ENCODE measurements around the gene ADAMTS15.

Gene ADAMTS15

GRCh38 chr11:130464291-130464812 lies 15.9 kb downstream of the ADAMTS15 start:
- DNase-seq = no peak

- DNase-seq = no peak
Observed at GRCh38 chr11:130465263-130465662, 16.8 kb downstream of the ADAMTS15 start.

DNA sequence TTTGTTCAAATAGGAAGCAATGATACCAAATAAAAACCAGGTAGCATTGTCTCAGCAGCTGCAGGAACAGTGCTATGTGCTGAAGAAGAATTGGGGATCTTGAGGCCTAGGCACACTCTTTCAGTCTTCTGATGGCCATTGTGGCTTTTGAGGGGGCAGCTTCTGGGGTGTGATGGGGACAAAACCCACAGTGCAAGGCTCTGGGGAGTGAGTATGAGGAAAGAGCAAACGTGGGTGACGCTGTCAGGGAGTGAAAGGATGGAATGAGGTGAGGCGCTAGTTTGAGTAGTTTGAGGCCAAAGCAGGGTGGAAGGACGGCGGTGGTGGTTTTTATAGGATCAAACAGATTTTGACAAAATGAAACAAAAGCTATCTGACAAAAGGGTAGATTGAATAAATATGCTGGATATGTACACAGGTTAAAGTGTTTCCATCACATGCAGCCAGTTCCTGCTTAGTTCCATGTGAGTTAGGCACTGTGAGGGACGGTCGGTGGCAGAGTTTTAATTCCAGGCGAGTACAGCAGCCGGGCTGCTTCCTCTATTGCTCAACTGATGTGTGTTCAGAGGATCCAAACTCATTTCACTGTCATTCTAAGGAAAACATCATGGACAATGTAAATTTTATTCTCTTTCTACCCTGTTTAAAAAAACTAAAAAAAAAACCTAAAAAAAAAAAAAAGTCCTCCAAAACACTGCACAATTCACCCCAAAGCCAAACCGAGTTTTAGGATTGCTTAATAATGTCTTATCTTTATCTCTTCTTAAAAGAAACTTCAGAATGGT lies 18.9 kb downstream of the ADAMTS15 start:
- peak in 1 of 4 experiments; percentile 5 for DNase-seq

DNA sequence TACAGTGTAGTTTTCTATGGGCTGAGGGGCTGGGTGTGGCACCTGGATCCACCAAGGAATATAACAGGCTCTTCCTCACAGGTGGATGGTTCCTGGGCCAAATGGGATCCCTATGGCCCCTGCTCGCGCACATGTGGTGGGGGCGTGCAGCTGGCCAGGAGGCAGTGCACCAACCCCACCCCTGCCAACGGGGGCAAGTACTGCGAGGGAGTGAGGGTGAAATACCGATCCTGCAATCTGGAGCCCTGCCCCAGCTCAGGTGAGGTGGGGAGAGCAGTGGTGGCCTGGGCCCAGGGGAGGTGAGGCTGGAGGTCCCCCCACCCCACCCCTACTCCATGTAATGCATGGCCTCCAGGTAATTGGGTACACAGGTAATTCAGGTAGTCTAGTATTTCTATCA lies 20.7 kb downstream of the ADAMTS15 start:
- no peak for DNase-seq

GRCh38 chr11:130470832-130471706 lies 22.6 kb downstream of the ADAMTS15 start:
- DNase-seq = no peak

DNA sequence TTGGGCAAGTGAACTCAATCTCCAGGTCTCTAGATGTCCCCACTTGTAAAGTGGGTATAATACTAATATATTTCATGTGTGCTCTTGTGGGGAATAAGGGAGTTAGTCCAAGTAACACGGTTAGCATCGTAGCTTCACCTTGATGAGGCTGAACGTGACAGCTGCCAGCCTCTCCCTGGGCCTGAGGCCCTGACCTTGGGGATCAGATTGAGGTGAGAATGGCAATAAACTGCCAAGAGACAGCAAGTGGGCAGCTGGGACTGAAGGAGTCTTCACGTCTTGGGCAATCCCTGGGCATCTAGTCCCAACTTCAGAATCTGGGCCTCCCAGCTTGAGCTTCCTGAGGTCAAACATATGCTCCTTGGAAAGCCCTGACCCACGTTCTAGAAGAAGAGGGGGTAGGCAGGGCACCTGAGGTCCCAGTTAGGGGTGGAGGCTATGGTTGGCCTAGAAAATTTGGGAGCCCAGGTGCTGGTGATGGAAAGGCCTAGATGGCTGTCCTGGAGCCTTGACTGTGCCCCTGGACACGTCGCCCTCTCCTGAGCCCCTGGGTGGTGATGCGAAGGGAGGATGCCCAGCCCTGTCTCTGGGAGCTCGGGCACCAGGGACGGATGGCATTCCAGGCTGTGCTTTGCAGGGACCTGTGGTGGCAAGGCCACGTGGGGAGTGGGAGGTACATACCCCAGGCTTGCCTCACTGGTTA lies 23.4 kb downstream of the ADAMTS15 start:
- no peak for DNase-seq

DNA sequence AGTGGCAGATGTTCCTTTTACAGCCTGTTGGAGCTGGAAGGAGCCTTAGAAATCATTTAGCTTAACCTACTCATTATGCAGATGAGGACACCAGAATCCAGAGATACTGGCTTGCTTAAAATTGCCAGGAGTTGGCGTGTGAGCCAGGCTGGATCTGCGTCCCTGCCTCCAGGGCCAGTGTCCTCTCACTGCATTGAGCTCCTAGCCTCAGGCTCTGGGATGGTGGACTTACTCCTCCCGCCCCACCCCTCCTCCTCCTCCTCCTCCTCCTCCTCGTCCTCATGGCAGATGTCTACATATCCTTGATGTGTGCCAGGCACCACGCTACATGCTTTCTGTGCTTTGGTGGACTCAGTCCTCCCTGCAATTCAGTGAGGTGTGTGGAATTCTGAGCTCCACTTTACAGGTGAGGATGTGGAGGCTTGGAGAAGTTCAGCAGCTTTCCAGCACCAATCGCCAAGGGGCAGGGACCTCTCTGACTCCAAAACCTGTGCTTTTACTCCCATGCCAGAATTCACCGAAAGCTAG lies 24.1 kb downstream of the ADAMTS15 start:
- no peak for DNase-seq

DNA sequence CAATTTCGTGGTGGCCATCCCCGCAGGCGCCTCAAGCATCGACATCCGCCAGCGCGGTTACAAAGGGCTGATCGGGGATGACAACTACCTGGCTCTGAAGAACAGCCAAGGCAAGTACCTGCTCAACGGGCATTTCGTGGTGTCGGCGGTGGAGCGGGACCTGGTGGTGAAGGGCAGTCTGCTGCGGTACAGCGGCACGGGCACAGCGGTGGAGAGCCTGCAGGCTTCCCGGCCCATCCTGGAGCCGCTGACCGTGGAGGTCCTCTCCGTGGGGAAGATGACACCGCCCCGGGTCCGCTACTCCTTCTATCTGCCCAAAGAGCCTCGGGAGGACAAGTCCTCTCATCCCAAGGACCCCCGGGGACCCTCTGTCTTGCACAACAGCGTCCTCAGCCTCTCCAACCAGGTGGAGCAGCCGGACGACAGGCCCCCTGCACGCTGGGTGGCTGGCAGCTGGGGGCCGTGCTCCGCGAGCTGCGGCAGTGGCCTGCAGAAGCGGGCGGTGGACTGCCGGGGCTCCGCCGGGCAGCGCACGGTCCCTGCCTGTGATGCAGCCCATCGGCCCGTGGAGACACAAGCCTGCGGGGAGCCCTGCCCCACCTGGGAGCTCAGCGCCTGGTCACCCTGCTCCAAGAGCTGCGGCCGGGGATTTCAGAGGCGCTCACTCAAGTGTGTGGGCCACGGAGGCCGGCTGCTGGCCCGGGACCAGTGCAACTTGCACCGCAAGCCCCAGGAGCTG lies 24.8 kb downstream of the ADAMTS15 start:
- DNase-seq = no peak

DNA sequence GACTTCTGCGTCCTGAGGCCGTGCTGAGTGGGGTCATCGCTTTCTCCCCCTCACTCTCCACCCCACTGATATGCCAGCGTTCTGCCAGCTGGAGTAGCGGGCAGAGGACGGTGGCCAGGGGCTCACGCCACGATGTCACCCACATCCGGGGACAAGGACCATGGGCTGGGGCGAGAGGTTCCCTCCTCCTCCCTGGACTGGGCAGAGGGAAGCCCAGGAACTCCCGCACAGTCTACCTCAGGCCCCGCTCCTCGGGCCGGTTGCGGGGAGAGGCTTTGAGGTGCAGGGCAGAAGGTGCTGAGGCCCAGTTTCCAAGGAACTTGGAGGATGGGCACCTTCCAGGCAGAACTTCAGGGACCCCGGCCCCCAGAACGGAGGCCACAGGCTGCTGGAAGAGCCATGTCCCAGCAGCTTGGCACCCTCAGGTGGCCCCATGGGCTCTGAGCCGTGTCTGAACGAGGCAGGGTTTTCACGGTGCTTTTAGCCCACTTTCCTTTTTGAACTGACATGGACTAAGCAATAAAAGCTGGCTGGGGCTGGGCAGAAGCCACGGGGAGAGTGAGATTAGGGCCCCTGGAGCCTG lies 25.4 kb downstream of the ADAMTS15 start:
- DNase-seq = no peak

DNA sequence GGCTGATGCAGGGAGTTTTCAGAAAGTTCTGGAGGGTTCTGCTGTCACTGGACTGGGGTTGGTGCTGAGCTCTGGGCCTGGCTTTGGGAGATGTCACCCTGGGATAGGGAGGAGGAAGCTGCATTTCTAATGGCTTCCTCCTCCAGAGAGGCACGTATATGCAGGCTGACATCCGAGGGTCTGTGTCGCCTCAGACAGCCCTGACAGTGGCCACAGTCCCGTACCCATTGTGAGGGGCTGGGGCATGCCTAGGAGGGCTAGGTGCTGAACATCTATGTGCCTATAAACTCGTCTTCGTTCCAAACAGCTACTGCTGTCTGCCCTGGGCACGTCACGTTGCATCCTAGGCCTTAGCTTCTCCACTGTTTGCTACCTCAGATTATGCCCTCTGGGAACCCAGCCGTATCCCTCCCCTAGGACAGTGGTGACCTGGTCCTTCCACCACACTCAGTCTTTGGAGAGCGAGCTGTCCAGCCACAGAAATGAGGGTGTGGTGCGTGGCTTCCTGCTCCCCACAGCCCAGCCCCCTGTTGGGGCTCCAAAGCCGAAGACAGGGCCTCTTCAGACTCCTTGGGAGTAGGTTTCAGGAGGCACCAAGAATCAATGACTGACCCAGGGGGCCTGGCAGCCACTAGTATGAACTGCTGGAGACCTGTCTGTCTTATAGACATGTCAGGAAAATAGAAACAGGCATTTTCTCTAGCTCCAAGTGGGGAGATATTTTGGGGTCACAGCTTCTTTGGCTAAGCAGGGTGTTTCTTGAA lies 26.4 kb downstream of the ADAMTS15 start:
- DNase-seq = no peak

DNA sequence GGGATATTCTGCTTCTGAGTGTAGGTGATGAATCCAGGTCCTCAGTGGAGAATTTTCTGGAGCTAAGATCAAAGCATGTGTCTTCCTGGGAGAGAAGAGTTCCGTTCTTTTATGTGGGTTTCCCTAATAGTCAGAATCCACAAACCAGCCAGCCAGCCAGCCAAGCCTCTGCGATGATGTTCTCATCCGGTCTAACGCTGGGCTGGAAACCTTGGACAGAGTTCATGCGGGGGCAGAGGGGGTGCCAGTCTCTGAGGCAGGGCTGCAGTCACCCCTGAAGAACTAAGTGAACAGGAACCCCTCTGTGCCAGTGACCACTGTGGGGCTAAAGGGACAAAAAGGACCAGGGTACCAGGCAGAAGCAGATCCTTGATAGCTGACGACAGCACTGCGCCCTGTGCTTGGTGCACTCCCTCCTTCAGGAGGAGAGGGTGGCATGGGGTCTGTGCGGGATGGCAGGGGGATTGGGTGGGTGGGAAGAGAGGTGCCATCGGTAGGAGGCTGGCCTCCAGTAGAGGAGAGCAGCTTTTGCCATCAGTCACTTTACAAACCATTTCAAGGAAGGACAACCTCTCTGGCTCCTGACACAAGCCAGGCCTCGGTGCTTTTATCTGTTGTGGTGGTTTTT lies 27.1 kb downstream of the ADAMTS15 start:
- no peak for DNase-seq

GRCh38 chr11:130476200-130476921 lies 27.9 kb downstream of the ADAMTS15 start:
- no peak for DNase-seq

GRCh38 chr11:130476922-130477491 lies 28.6 kb downstream of the ADAMTS15 start:
- no peak for DNase-seq

DNA sequence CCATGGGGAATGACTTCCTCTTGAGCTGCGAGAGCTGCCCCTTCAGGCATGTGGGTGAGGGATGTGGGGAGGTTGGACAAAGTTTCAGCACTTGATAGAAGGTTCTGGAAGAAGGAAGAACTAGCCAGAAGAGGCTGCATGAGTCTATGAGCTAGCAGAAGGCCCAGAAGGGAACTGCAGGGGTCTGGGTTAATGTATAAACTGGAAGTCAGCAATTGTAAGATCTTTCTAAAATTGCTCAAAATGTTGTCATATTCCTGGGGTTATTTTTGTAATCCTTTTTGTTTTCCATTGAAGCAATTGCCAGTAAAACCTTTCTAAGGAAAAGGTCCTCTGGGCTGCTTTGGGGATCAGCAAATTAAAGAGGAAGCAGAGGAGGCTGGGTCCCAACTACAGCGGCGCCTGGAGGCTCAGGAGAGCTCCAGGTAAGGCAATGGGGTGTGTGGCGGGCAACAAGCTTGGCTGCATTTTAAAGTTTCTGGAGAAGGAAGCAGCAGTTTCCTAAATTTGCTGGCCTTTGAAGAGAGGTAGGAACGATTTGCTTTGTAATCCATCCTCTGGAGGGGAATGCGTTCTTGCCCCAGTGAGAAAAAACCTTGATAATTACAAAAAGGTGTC lies 29.2 kb downstream of the ADAMTS15 start:
- peak in 2 of 4 experiments; percentile 12 to 13 for DNase-seq

DNA sequence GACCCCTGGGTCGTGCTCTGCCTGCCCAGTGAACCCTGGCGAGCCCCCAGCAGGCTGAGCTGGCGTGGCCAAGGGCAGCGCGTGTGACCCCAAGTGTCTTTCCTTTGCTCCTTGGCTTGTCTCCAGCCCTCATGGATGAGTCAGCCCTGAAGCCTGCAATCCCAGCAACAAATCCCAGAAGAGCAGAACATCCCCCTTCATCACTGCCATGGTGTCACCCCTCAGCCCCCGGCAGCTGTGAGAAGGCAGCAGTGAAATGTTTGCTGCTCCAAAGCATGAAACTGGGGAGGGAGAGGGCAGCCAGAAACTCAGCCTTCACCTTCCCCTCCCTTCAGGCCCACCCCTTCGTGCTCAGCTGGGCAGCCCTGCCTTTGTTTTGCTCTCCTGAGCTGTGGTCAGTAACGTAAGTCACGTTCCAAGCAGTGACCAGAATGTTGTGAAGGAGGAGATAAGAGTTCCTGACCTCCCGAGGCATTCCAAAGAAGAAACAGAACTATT lies 29.8 kb downstream of the ADAMTS15 start:
- no peak for DNase-seq

- DNase-seq = no peak
Observed at GRCh38 chr11:130478881-130479280, 30.4 kb downstream of the ADAMTS15 start.

DNA sequence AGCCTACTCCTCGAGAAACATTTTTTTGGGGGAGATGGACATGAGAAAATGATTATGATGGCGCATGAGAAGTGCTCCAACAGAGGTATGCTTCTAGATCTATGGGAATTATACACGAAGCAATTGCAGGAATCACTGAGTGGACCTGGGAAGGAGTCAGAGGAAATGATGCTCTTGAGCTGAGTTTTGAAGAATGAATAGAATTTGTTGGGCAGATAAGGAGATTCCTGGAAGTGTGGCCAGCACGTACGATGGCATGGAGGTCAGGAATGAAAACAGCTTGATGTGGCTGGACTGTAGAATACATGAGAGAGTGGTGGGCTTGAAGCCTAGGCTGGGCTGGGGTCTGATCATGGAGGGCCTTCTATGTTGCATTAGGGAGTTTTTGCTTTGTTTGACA lies 31.7 kb downstream of the ADAMTS15 start:
- DNase-seq = no peak

DNA sequence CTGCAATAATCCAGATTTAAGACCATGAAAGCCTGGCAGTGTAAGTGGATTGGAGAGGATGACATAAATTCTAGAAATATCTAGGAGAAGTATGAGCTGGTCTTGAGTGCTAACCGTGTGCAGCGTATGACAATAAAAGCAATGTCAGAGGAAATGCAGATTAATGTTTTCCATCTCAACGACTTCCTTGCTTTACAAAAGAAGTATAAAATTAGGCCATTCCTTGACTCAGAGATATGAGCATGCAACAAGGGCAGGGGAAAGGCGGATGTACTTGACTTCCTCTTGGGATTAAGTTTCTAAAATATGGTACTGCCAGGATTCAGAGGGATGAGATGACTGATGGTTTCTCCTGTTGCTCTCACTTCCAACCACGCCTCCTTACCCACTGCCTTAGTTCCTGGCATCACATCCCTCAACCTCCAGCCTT lies 32.3 kb downstream of the ADAMTS15 start:
- DNase-seq = peak in 1 of 4 experiments; percentile 5

Data from suppressor macrophage (primary cell).